Lower lobe of right lung (tissue), 2 donors: ENCODE data around the gene FNIP2. TPM values are rescaled to one million over a fixed set of nuclear protein-coding genes. Genes with fewer than 3 reads are reported as not detected.
"Not testable (repeated sequence)": the region's sequence is repeated elsewhere in the genome, so short reads cannot be mapped to it uniquely, and the experiment has no call there.

Experiments used
- ATAC-seq, 2 donors: fragments of 200-7000 bp; cut with Tn5 transposase; one replicate each; pipeline ENCODE4 v1.9.1; 2020 to 2022; ENCODE audit warnings: mild to moderate bottlenecking in 2 of 2, moderate library complexity in 2 of 2
- DNase-seq: peaks from one replicate; pipeline ENCODE4 v3.0.0-alpha.2; 2020
- H3K27ac ChIP-seq: fragments of 200-600 bp; one replicate; pipeline ENCODE4 v1.8.0; 2022
- H3K27me3 ChIP-seq: fragments of 200-600 bp; one replicate; pipeline ENCODE4 v1.8.0; 2022; ENCODE audit warnings: low read depth
- H3K36me3 ChIP-seq: fragments of 200-600 bp; one replicate; pipeline ENCODE4 v1.8.0; 2022; ENCODE audit warnings: mild to moderate bottlenecking
- H3K4me1 ChIP-seq: fragments of 200-600 bp; one replicate; pipeline ENCODE4 v1.8.0; 2022
- H3K4me3 ChIP-seq: fragments of 200-600 bp; one replicate; pipeline ENCODE4 v1.8.0; 2022; ENCODE audit warnings: mild to moderate bottlenecking
- H3K9me3 ChIP-seq: fragments of 200-600 bp; one replicate; pipeline ENCODE4 v1.8.0; 2022
- intact Hi-C: fragments of 100-400 bp; cut with DNase I; formaldehyde crosslinking; loops from one replicate; pipeline ENCODE4 v1.11.0; 2022
- total RNA-seq: library from RNA; stranded (reverse); fragmentation: NEBNext Ultra II Directional; extraction: Animal tissue kit (Norgen Biotek cat#: 25700); gene quantifications from one replicate; pipeline ENCODE4 v1.2.1, GENCODE V29; 2021
- TF ChIP-seq, protein P1 (sequence below): fragments of 200-600 bp; IDR thresholded peaks from one replicate; pipeline ENCODE4 v1.8.0; 2022; ENCODE audit warnings: antibody characterized with exemption, mild to moderate bottlenecking
- donor health status: DM: no; HTN: yes; CAD: no; lungs with severe emphysema.

The FNIP2 gene
- total RNA-seq, 1 donor from 2014 or later, result 90.7 TPM

DNA sequence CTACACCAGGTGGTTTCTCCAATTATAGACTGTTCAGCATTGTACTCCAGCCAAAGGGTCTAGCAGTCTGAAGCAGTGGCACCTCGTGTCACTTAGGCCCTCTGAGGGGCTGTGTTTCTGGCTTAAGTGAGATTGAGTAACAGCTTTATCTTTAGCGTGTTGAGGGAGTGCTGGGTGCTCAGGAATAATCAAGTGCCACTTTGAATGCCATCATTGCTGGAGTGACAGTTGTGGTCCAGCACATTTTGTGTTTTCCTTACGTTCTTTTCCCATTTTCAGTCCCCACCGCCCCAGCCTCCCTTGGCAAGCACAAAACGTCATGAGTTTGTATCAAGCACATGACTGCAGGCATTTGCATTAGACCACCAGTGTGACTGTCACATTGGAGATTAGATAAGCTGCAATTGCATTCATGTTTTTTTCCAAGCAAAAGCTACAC is 58.7 kb downstream of the FNIP2 start:
- Histone ChIP-seq H3K4me1 (peaks cover 58% of the 10 kb centered on the region), H3K27ac (peak overlapping the region; percentile 21), H3K27me3 (no peaks in the 10 kb centered on the region), H3K36me3 (peaks cover 16% of the 10 kb centered on the region), H3K9me3 (no peaks in the 10 kb centered on the region), H3K4me3 (no peak overlapping the region)
- TF ChIP-seq, protein P1, sequence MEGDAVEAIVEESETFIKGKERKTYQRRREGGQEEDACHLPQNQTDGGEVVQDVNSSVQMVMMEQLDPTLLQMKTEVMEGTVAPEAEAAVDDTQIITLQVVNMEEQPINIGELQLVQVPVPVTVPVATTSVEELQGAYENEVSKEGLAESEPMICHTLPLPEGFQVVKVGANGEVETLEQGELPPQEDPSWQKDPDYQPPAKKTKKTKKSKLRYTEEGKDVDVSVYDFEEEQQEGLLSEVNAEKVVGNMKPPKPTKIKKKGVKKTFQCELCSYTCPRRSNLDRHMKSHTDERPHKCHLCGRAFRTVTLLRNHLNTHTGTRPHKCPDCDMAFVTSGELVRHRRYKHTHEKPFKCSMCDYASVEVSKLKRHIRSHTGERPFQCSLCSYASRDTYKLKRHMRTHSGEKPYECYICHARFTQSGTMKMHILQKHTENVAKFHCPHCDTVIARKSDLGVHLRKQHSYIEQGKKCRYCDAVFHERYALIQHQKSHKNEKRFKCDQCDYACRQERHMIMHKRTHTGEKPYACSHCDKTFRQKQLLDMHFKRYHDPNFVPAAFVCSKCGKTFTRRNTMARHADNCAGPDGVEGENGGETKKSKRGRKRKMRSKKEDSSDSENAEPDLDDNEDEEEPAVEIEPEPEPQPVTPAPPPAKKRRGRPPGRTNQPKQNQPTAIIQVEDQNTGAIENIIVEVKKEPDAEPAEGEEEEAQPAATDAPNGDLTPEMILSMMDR, result no peak
- intact Hi-C loops, result loop anchor here (10.0 kb wide), 1 partner anchor 53 kb away; no protein-coding TSS in a partner anchor
- DNase-seq (no peak), ATAC-seq (peak; percentile 79 to 88)

DNA sequence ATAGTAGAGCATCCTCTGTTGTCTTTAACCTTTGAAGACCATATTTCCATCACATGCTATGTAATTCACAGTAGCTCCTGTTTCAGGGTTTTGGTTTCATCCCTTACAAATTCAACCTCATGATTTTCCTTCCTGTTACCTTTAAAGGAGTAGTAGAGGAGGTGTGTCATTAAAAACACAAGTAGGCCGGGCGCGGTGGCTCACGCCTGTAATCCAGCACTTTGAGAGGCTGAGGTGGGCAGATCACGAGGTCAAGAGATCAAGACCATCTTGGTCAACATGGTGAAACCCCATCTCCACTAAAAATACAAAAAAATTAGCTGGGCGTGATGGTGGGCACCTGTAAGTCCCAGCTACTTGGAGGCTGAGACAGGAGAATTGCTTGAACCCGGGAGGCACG is 59.3 kb downstream of the FNIP2 start:
- peak in 1 of 2 donors; percentile 8 for ATAC-seq
- intact Hi-C loops, result loop anchor here (10.0 kb wide), 1 partner anchor 53 kb away; no protein-coding TSS in a partner anchor
- Histone ChIP-seq H3K4me1 (peaks cover 55% of the 10 kb centered on the region), H3K36me3 (peaks cover 22% of the 10 kb centered on the region)
- not testable (repeated sequence) for H3K9me3 ChIP-seq, H3K27ac ChIP-seq, H3K4me3 ChIP-seq, H3K27me3 ChIP-seq, DNase-seq

DNA sequence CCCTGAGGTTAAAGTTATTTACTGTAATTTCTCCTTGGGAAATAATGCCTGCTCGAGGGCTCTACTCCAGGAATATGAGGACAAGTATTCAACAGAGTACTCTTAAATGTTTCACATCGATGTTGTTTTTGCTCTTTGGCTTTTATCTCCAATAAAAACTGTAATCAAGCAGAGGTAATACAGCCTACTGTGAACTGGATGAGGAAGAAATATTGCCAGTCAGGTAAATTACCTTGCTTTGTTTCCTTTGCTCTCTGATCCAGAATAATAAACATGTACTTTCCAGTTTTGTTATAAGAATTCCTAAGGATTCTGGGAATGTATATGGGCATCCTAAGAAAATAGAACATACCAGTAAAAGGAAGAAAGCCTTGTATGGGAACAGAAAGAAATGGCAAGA is 60.4 kb downstream of the FNIP2 start:
- peaks cover 22% of the 10 kb centered on the region for H3K36me3 ChIP-seq
- no peaks in the 10 kb centered on the region for H3K27me3 ChIP-seq
- intact Hi-C loops, result loop anchor here (10.0 kb wide), 1 partner anchor 54 kb away; no protein-coding TSS in a partner anchor
- H3K4me3 ChIP-seq, result no peak overlapping the region
- H3K27ac ChIP-seq, result no peak overlapping the region
- no peak for ATAC-seq
- no peaks in the 10 kb centered on the region for H3K9me3 ChIP-seq
- no peak for DNase-seq
- peaks cover 44% of the 10 kb centered on the region for H3K4me1 ChIP-seq
- TF ChIP-seq, protein P1, result no peak

DNA sequence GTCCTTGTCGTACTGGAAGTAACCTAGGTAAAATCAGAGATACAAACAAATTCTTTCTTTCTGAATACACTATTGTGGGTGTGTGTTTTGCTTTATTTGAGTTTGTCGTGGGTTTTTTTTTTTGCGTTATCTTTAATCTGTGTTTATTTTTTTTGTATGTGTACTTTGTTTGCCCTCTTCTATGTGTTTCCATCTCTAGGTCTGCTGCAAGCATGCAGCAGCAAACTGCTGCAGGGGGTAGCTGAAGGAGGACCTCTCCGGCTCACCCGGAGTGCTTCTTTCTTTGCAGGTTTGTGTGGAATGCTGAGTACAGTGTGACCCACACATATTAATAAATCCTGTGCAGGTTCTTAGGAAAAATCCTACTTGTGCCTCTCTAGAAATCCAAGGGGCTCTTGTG is 64.8 kb downstream of the FNIP2 start:
- TF ChIP-seq, protein P1, result no peak
- ATAC-seq, result no peak
- DNase-seq, result no peak
- H3K4me3 ChIP-seq, result no peak overlapping the region
- H3K9me3 ChIP-seq, result no peaks in the 10 kb centered on the region
- intact Hi-C loops, result no loop called here
- no peak overlapping the region for H3K27ac ChIP-seq
- peaks cover 44% of the 10 kb centered on the region for H3K36me3 ChIP-seq
- H3K27me3 ChIP-seq, result no peaks in the 10 kb centered on the region
- peaks cover 3% of the 10 kb centered on the region for H3K4me1 ChIP-seq

DNA sequence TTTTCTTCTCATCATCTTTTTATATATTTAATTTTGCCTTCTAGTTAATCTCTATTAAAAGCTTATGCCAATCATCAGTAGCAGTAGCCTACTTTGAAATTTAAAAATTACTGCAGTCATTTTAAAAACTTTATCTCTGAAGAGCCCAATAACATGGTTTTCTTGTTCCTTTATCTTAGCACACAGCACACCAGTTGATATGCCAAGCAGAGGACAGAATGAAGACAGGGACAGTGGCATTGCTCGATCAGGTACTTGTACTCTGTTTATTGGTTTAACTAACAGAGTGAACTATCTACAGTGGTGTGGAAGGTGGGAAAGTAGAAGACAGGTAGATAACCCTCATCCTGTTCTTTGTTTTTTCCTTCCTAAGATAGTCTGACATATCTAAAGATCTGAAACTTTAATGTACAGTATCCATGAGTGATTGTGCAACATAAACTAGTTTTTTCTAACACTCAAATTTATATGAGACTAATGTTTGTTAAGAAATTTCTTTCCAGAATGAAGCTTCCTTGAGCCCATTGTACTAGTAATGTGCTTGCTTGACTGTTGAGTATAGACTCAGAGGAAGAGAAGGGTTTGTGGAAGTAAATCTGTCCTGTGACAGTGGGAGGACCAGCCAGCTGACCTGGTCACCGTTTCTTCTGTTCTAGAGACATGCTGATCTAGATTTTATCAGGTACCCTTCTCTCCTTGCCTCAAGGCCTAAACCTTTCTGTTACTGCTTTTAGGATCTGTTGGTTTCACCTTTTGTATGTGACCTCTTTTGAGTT is 66.6 kb downstream of the FNIP2 start:
- TF ChIP-seq, protein P1, result no peak
- DNase-seq, result no peak
- no peaks in the 10 kb centered on the region for H3K9me3 ChIP-seq
- intact Hi-C loops, result no loop called here
- H3K36me3 ChIP-seq, result peaks cover 51% of the 10 kb centered on the region
- H3K27me3 ChIP-seq, result no peaks in the 10 kb centered on the region
- ATAC-seq, result peak in 1 of 2 donors; percentile 15
- H3K4me1 ChIP-seq, result no peaks in the 10 kb centered on the region
- H3K4me3 ChIP-seq, result no peak overlapping the region
- no peak overlapping the region for H3K27ac ChIP-seq

DNA sequence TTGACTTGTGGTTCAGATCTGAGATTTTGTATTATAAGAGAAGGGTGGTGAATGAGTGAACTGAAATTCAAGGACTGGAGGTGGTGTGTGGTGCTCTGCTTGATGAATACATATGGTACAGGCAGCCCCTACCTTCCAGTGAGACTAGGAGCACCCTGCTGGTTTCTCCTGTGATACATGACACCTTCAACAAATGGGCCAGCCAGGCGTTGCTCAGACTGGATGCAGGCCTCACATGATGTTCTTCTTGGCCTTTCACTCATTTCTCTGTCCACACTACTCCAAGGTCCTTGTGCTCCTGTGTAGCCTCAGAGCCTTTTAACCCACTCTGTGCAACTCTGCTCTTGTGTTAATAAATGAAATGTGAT is 67.2 kb downstream of the FNIP2 start:
- intact Hi-C loops, result no loop called here
- no peak overlapping the region for H3K27ac ChIP-seq
- DNase-seq (no peak), ATAC-seq (peak in 1 of 2 donors; percentile 31)
- no peak overlapping the region for H3K4me3 ChIP-seq
- H3K27me3 ChIP-seq, result no peaks in the 10 kb centered on the region
- H3K4me1 ChIP-seq, result no peaks in the 10 kb centered on the region
- peaks cover 54% of the 10 kb centered on the region for H3K36me3 ChIP-seq
- TF ChIP-seq, protein P1, result no peak
- H3K9me3 ChIP-seq, result no peaks in the 10 kb centered on the region
